K562 (cell line): ENCODE measurements around the gene IKZF4.

Experiments used
- ATF1 ChIP-seq, 2 experiments: fragments of 450-650 bp in 1 of 2; IDR thresholded peaks; 2 replicates each; pipeline ENCODE4 v1.6.1; 2016; ENCODE audit warnings: missing compliant biosample characterization in 1 of 2, missing genetic modification characterization in 1 of 2
- NR2C1 ChIP-seq, 2 experiments: fragments of 450-650 bp; IDR thresholded peaks; 2 replicates each; pipeline ENCODE4 v1.6.1; 2017; ENCODE audit warnings: mild to moderate bottlenecking in 2 of 2, antibody characterized with exemption in 1 of 2, inconsistent platforms in 1 of 2, missing compliant biosample characterization in 1 of 2, missing genetic modification characterization in 1 of 2
- ZNF511 ChIP-seq: sonication (generic); formaldehyde crosslinking; IDR thresholded peaks from 2 replicates; pipeline ENCODE4 v1.8.0; 2022; ENCODE audit warnings: mild to moderate bottlenecking, missing genetic modification reagents
- ZNF77 ChIP-seq: fragments of 250-450 bp; sonication (Bioruptor Pico); IDR thresholded peaks from 2 replicates; pipeline ENCODE4 v1.5.0; 2020

- TF ChIP-seq ATF1 (CRISPR knock-in tag; IDR thresholded peaks at IDR 0.05) (no peak), ATF1 (tag; IDR thresholded peaks at IDR 0.05) (no peak), ZNF511 (CRISPR knock-in tag) (no peak), ZNF77 (no peak), NR2C1 (IDR thresholded peaks at IDR 0.05) (no peak), NR2C1 (tag; IDR thresholded peaks at IDR 0.05) (no peak)
Observed at GRCh38 chr12:55991110-55991509, 29.7 kb upstream of the IKZF4 start.
